BJ (cell line): ENCODE measurements around the gene ACLY. TPM values are rescaled to one million over a fixed set of nuclear protein-coding genes. Genes with fewer than 3 reads are reported as not detected.
A peak's percentile ranks its signal among the peaks of the same experiment; 100 is the strongest.
"Not testable (repeated sequence)": the region's sequence is repeated elsewhere in the genome, so short reads cannot be mapped to it uniquely, and the experiment has no call there.

Experiments
- CTCF ChIA-PET: fragments of 350-600 bp; formaldehyde crosslinking; extraction: SDS; loops from one replicate; lab custom pipeline; 2021; ENCODE audit warnings: antibody characterized with exemption, inconsistent platforms; lab: Yijun Ruan, JAX
- POLR2A ChIA-PET: fragments of 300-600 bp; sonication (Branson Sonifier 250); formaldehyde crosslinking; extraction: SDS; loops from one replicate; lab custom pipeline; 2021; ENCODE audit warnings: antibody characterized with exemption; lab: Charles Lee
- DNase-seq: peaks from one replicate; pipeline ENCODE4 v3.0.0-alpha.2; 2011; ENCODE audit warnings: low read depth
- H3K27me3 ChIP-seq: 2 replicates; pipeline ENCODE4 v1.6.0; 2011; ENCODE audit warnings: low read length; ENCODE audit not compliant: control insufficient read depth, insufficient read depth
- H3K36me3 ChIP-seq: 2 replicates; pipeline ENCODE4 v1.5.1; 2011; ENCODE audit warnings: low read length; ENCODE audit not compliant: control insufficient read depth, insufficient read depth
- H3K4me3 ChIP-seq: 2 replicates; pipeline ENCODE4 v1.5.1; 2011; ENCODE audit warnings: low read depth, mild to moderate bottlenecking, control low read depth, low read length
- CTCF ChIP-seq: IDR thresholded peaks from 2 replicates; pipeline ENCODE4 v1.5.1; 2011; ENCODE audit warnings: low read depth, mild to moderate bottlenecking, control low read depth, inconsistent platforms, low read length, moderate library complexity; ENCODE audit not compliant: insufficient read depth
- polyA plus RNA-seq: library from polyadenylated mRNA; depleted of rRNA; stranded (reverse); fragments of >200 nt; gene quantifications from 2 replicates; pipeline ENCODE4 v1.2.3, GENCODE V29; 2011

ACLY gene
- polyA plus RNA-seq, 1 experiment = 170 TPM

DNA sequence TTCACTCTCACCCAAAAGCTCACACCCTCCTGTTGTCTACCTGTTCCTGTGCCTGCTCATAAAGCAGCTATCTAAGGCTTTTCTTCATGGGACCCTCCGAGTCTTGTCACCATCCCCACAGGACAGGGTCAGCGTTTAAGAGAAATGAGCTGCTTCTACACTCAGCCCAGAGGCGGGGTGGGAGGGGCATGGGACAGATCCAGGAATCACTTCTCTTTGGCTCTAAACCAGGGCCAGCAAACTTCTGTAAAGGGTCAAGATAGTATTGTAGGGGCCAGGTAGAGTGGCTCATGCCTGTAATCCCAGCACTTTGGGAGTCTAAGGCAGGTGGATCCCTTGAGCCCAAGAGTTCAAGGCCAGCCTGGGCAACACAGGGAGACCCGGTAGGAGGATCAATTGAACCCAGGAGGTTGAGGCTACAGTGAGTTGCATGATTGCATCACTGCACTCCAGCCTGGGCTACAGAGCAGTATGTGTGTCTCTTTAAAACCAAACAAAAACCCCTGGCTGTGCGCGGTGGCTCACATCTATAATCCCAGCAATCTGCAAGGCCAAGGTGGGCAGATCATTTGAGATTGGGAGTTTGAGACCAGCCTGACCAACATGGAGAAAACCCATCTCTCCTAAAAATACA lies 30.3 kb downstream of the ACLY start:
- TF ChIP-seq CTCF = no peak
- H3K27me3 ChIP-seq = no peaks in the 10 kb centered on the region
- H3K4me3 ChIP-seq = no peak overlapping the region
- no peak for DNase-seq
- CTCF ChIA-PET = interaction anchor here (1.2 kb wide), 1 partner anchor 7 kb away, joined by 4 read pairs; no protein-coding TSS in a partner anchor
- POLR2A ChIA-PET = no interaction called here
- peaks cover 48% of the 10 kb centered on the region for H3K36me3 ChIP-seq

- no peak for DNase-seq
- H3K36me3 ChIP-seq = peaks cover 39% of the 10 kb centered on the region
- H3K4me3 ChIP-seq = no peak overlapping the region
- POLR2A ChIA-PET = interaction anchor here (0.6 kb wide), 1 partner anchor 73 kb away, joined by 3 read pairs; the partner anchor contains the start of gene FKBP10
- CTCF ChIA-PET = no interaction called here
- TF ChIP-seq CTCF = 0 out of 2 replicates have a peak, but pooled peaks have one; percentile 14
- no peaks in the 10 kb centered on the region for H3K27me3 ChIP-seq
Measured at GRCh38 chr17:41885733-41886132, 33.0 kb downstream of the ACLY start.

DNA sequence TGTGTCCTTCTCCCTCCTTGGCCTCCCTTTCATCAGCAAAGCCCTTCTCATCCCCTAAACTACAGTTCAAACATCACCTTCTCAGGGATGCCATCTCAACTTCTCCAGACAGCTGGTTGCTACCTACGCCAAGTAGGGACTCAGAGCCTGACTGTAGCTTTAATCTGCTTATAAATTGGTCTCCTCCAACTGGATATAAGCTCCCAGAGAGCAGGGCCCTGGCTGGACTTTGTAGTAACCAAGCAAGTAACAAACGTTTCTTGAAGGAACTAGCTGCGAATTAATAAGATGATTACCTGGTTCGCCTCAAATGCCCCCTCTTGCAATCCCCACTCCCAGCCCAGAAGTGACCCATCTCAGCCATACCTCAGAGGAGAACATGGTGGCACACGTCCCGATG lies 36.0 kb downstream of the ACLY start:
- CTCF ChIA-PET = interaction anchor here (0.7 to 1.1 kb wide), 2 partner anchors 8 to 12 kb away, joined by 3 to 5 read pairs; no protein-coding TSS in a partner anchor
- no peak for DNase-seq
- no peak for TF ChIP-seq CTCF
- Histone ChIP-seq H3K27me3 (no peaks in the 10 kb centered on the region), H3K36me3 (peaks cover 46% of the 10 kb centered on the region), H3K4me3 (no peak overlapping the region)
- POLR2A ChIA-PET = no interaction called here

DNA sequence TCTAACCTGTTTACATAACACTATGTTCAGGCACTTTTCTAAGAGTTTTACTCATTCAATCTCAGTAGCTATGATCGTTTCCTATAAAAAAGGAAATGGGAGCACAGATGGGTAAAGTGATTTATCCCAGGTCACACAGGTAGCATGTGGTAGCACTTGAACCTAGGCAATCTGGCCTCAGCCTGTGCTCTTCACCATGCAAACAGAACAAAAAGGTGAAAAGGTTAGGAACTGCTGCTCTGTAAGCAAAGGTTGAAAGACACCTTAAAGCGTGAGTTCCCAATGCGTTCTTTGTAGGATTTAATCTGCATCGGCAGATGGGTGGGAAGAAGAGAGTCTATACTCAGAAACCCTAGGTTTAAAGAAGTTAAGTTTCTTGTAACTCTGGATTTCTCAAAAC lies 38.6 kb downstream of the ACLY start:
- H3K27me3 ChIP-seq = no peaks in the 10 kb centered on the region
- CTCF ChIA-PET = interaction anchor here (0.8 kb wide), 1 partner anchor 37 kb away, joined by 3 read pairs; no protein-coding TSS in a partner anchor
- peaks cover 35% of the 10 kb centered on the region for H3K36me3 ChIP-seq
- H3K4me3 ChIP-seq = no peak overlapping the region
- DNase-seq = no peak
- no peak for TF ChIP-seq CTCF
- POLR2A ChIA-PET = no interaction called here

- CTCF ChIA-PET = interaction anchor here (0.9 to 1.1 kb wide), 2 partner anchors 19 to 64 kb away, joined by 3 to 4 read pairs; no protein-coding TSS in a partner anchor
- H3K36me3 ChIP-seq = peaks cover 32% of the 10 kb centered on the region
- POLR2A ChIA-PET, DNase-seq, H3K27me3 ChIP-seq, H3K4me3 ChIP-seq: not testable (repeated sequence)
Measured at GRCh38 chr17:41874293-41874670, 44.5 kb downstream of the ACLY start.
